T-cell (primary cell): ENCODE results near the gene HDAC11. TPM values are rescaled to one million over a fixed set of nuclear protein-coding genes. Genes with fewer than 3 reads are reported as not detected.

Source experiments
- ATAC-seq, 4 experiments: fragments of 200-7000 bp in 3 of 4; fragments of 150-1000 bp in 1 of 4; cut with Tn5 transposase; replicated peaks in 1 of 4; 1 replicate in 3 of 4; 2 replicates in 1 of 4; pipeline ENCODE4 v1.10.0; 2021; ENCODE audit warnings: moderate library complexity in 3 of 4, mild to moderate bottlenecking in 2 of 4, moderate number of reproducible peaks in 1 of 4
- CTCF ChIA-PET, 2 donors: fragments of 300-600 bp; sonication (Branson Sonifier 250); formaldehyde crosslinking; loops; one replicate each; lab custom pipeline; 2022; ENCODE audit warnings: antibody characterized with exemption in 2 of 2; lab: Charles Lee
- POLR2A ChIA-PET, 2 donors: fragments of 300-600 bp; sonication (Branson Sonifier 250); formaldehyde crosslinking; loops; one replicate each; lab custom pipeline; 2022; ENCODE audit warnings: antibody characterized with exemption in 2 of 2; lab: Charles Lee
- DNase-seq, 35 experiments: peaks; one replicate each; pipeline versions ENCODE4 v3.0.0 to v3.0.0-alpha.2; 2013 to 2023
- H3K27ac ChIP-seq: one replicate; pipeline ENCODE4 v1.5.1; 2013; ENCODE audit warnings: low read length
- H3K27me3 ChIP-seq, 2 experiments: replicated peaks in 1 of 2; 1 replicate in 1 of 2; 2 replicates in 1 of 2; pipeline versions ENCODE4 v1.6.1 to v1.7.0; 2013; ENCODE audit warnings: low read length in 1 of 2, mixed read lengths in 1 of 2; ENCODE audit not compliant: control insufficient read depth in 2 of 2, insufficient read depth in 2 of 2; ENCODE audit errors: extremely low read depth in 1 of 2
- H3K36me3 ChIP-seq, 2 donors: 1 replicate in 1 of 2; 2 replicates in 1 of 2; pipeline versions ENCODE4 v1.6.1 to v1.7.0; 2013; ENCODE audit warnings: low read length in 1 of 2; ENCODE audit not compliant: control insufficient read depth in 2 of 2, insufficient read depth in 1 of 2; ENCODE audit errors: extremely low read depth in 1 of 2
- H3K4me1 ChIP-seq, 2 experiments: 1 replicate in 1 of 2; 2 replicates in 1 of 2; pipeline versions ENCODE4 v1.6.1 to v1.7.0; 2013; ENCODE audit warnings: low read length in 2 of 2, mixed read lengths in 1 of 2; ENCODE audit not compliant: insufficient read depth in 2 of 2, control insufficient read depth in 1 of 2; ENCODE audit errors: extremely low read depth in 1 of 2
- H3K4me3 ChIP-seq, 2 donors: 1 replicate in 1 of 2; 2 replicates in 1 of 2; pipeline versions ENCODE4 v1.5.1 to v1.7.0; 2013; ENCODE audit warnings: mild to moderate bottlenecking in 2 of 2, low read length in 1 of 2, moderate library complexity in 1 of 2; ENCODE audit not compliant: control insufficient read depth in 1 of 2; ENCODE audit errors: extremely low read depth in 1 of 2
- H3K9me3 ChIP-seq: 2 replicates; pipeline ENCODE4 v1.7.0; 2013
- H3K27ac Mint-ChIP-seq, 2 donors: one replicate each; pipeline ENCODE4 v1.8.0; 2020 to 2021; ENCODE audit warnings: mild to moderate bottlenecking in 2 of 2, mixed read lengths in 2 of 2
- H3K27me3 Mint-ChIP-seq, 2 donors: one replicate each; pipeline ENCODE4 v1.8.0; 2021 to 2022; ENCODE audit warnings: mixed read lengths in 2 of 2
- H3K36me3 Mint-ChIP-seq: one replicate; pipeline ENCODE4 v1.8.0; 2021; ENCODE audit warnings: mixed read lengths
- H3K4me1 Mint-ChIP-seq, 3 donors: one replicate each; pipeline ENCODE4 v1.8.0; 2020 to 2022; ENCODE audit warnings: mixed read lengths in 3 of 3, mild to moderate bottlenecking in 1 of 3
- H3K4me3 Mint-ChIP-seq, 3 donors: one replicate each; pipeline ENCODE4 v1.8.0; 2020 to 2022; ENCODE audit warnings: mild to moderate bottlenecking in 3 of 3, mixed read lengths in 3 of 3, moderate library complexity in 3 of 3
- H3K9me3 Mint-ChIP-seq, 3 donors: one replicate each; pipeline ENCODE4 v1.8.0; 2020 to 2022; ENCODE audit warnings: mixed read lengths in 3 of 3
- WGBS: methylation state at CpG from one replicate; pipeline ENCODE4 v1.1.5; 2013; ENCODE audit warnings: missing lambda C conversion rate; ENCODE audit not compliant: insufficient coverage; 5-methylcytosine and 5-hydroxymethylcytosine counted together
- total RNA-seq, 35 experiments: library from RNA in 6 of 35; stranded (reverse) in 6 of 35; fragments of 120-200 nt in 1 of 35; gene quantifications; one replicate each; pipeline versions ENCODE4 v1.2.1 to v1.2.4 and lab custom pipeline; 2013 to 2026

The HDAC11 gene
- total RNA-seq, 5 donors from 2014 or later (not counting 1 experiment from before 2014, with no cell fraction given), result 5.9 to 10.4 (median 7.9) TPM

DNA sequence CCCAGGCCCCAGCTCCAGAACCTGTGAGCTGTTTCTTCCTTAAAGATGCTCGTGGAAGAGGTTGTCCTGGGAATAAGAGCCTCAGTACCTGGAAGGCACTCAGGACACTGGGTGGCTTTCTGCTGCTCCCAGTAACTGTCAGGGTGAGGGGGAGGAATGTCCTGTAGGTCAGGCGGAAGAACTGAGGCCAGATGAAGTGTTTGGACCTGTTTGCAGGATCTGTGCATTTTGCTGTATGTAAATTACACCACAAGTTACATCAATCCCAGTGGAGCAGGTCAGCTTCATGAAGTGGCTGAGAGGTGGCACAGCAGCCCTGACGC is 27.1 kb downstream of the HDAC11 start:
- WGBS, result 33% methylated on average over 1 of the region's 3 CpGs
- CTCF ChIA-PET, result interaction anchor here in 1 of 2 donors (0.9 kb wide), 1 partner anchor 142 kb away, joined by 3 read pairs; no protein-coding TSS in a partner anchor
- POLR2A ChIA-PET, result no interaction called here

DNA sequence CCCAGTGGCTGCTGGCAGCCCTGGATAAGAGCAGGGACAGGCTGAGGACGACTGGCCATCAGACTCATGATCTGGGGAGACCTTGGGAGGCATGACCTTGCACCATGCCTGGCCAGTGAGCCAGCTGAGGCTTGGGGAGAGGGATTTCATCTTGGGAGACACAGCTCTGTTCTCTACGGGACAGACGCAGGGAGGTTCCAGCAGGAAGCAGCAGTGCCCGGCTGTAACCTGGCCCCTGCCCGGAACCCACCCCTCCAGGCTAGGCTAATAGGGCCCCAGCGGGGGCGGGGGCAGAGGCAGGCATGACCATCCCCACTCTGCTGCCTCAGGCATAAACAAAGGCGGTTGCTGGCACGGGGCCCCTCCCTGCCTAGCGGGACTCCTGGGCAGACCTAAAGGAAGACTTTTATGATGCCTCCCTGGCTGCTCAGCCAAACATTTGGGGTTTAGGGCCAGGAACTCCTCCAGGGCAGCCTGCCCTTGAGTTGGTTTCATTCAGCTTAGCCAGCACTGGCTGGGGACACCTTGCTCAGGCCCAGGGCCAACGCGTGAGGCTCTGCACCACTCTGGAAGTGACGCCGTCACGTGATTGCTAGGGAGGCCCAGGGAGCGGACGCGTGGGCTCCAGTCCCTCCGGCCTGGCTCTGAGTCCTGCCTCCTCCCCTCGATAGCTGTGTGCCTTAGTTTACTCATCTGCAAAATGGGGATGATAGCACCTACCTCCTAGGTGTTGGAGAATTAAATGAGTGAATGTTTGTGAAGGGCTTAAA is 27.6 kb downstream of the HDAC11 start:
- H3K4me1 ChIP-seq, result no peaks in the 10 kb centered on the region
- no peaks in the 10 kb centered on the region for H3K9me3 ChIP-seq
- WGBS, result 70% methylated on average over 19 of the region's 20 CpGs
- Mint-ChIP-seq H3K27me3 (no peaks in the 10 kb centered on the region), H3K9me3 (no peaks in the 10 kb centered on the region), H3K27ac (no peak overlapping the region), H3K4me1 (no peaks in the 10 kb centered on the region), H3K4me3 (no peak overlapping the region), H3K36me3 (peaks cover 7% of the 10 kb centered on the region)
- no peaks in the 10 kb centered on the region for H3K36me3 ChIP-seq
- ATAC-seq (no peak), DNase-seq (no peak)
- ChIA-PET POLR2A (no interaction called here), CTCF (no interaction called here)
- no peaks in the 10 kb centered on the region for H3K27me3 ChIP-seq
- H3K4me3 ChIP-seq, result no peak overlapping the region
- no peak overlapping the region for H3K27ac ChIP-seq

More for the DNA sequence above, 27.1 kb downstream of the HDAC11 start:
- Histone ChIP-seq H3K36me3 (no peaks in the 10 kb centered on the region), H3K27ac (no peak overlapping the region), H3K9me3 (no peaks in the 10 kb centered on the region), H3K27me3 (no peaks in the 10 kb centered on the region), H3K4me1 (no peaks in the 10 kb centered on the region), H3K4me3 (no peak overlapping the region)
- Mint-ChIP-seq H3K36me3 (peaks cover 7% of the 10 kb centered on the region), H3K4me3 (no peak overlapping the region), H3K4me1 (no peaks in the 10 kb centered on the region), H3K27me3 (no peaks in the 10 kb centered on the region), H3K9me3 (no peaks in the 10 kb centered on the region), H3K27ac (no peak overlapping the region)
- DNase-seq (no peak), ATAC-seq (no peak)

DNA sequence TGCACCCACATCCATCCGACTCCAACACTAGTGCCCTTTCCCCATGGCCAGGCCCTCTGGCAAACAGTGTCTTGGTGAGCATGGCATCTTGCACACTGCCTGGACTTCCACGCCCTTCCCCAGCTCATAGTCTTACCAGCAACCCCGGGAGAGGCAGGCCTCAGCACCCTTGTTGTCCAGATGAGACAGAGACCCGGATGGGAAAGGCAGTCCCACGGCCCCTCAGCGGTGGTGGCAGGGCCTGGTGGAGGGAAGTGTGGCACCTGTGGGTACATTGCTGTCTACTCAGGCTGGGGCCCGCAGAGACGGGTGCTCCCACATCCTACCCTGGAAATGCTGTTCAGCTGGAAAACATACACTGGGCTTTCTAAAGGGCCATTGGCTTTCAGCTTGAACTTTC is 28.4 kb downstream of the HDAC11 start:
- Histone ChIP-seq H3K36me3 (no peaks in the 10 kb centered on the region), H3K27me3 (no peaks in the 10 kb centered on the region), H3K27ac (no peak overlapping the region), H3K4me3 (no peak overlapping the region), H3K4me1 (no peaks in the 10 kb centered on the region), H3K9me3 (no peaks in the 10 kb centered on the region)
- Mint-ChIP-seq H3K27ac (no peak overlapping the region), H3K36me3 (peaks cover 5% of the 10 kb centered on the region), H3K27me3 (no peaks in the 10 kb centered on the region), H3K4me3 (no peak overlapping the region), H3K9me3 (no peaks in the 10 kb centered on the region), H3K4me1 (no peaks in the 10 kb centered on the region)
- ChIA-PET CTCF (no interaction called here), POLR2A (no interaction called here)
- no peak for DNase-seq
- no peak for ATAC-seq
- whole genome bisulfite sequencing, result 85% methylated on average over 5 of the region's 8 CpGs

DNA sequence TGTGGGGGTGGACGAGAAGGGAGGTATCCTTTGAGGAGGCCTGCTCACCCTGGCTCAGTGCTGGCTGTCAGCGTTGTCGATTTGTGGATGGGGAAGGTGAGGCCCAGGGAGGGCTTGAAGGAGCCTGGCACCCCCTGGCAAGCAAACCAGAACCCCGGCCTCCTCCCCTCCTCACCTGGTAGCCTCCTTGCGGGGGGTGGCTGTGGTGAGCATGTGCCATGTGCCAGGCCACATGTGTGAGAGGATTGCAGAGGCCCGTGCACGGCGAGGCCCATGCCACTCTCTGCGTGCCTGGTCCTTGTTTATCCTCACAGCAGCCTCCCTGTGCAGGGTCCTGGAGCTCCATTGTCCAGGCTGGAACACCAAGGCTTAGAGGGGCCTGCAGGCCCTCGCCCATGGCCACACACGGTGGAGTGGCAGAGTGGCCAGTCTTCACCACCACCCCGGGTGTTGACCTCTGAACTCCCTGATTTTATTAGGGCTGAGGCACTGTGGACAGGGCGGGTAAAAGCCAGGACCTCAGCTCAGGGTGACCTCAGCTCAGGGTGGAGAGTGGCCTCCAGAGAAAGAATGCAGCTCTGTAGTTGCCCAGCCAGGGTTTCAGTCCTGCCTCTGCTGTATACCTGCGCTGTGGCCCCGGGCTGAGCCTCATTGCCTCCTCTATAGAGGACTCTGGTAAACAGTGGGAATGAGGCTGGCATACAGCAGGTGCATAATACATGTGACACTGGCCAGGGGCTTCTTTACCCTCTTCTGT is 29.1 kb downstream of the HDAC11 start:
- Histone ChIP-seq H3K9me3 (no peaks in the 10 kb centered on the region), H3K4me1 (no peaks in the 10 kb centered on the region), H3K27ac (no peak overlapping the region), H3K4me3 (no peak overlapping the region), H3K27me3 (peaks cover 0 to 2% of the 10 kb centered on the region in 2 experiments), H3K36me3 (no peaks in the 10 kb centered on the region)
- DNase-seq (no peak), ATAC-seq (no peak)
- ChIA-PET CTCF (no interaction called here), POLR2A (no interaction called here)
- Mint-ChIP-seq H3K27ac (no peak overlapping the region), H3K27me3 (no peaks in the 10 kb centered on the region), H3K36me3 (no peaks in the 10 kb centered on the region), H3K4me1 (no peaks in the 10 kb centered on the region), H3K4me3 (no peak overlapping the region), H3K9me3 (no peaks in the 10 kb centered on the region)
- 79% methylated on average over 8 of the region's 15 CpGs for WGBS

DNA sequence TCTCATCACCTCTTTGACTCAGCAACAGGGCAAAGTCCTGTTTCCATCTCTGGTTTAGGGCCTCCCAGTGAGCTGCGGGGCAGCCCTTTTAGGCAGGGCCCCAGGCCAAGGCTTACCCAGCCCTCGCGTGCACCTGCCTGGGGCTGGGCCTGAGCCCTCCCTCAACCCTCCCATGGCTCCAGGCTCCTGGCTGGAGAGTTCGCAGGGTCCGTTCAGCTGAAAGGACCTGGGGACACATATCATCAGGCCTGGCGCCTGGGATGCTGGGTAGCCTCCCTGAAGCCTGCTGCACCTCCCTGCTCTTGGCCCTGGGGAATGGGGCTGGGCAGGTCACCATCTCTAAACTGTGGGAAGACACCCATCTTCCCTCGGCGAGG is 29.7 kb downstream of the HDAC11 start:
- POLR2A ChIA-PET, result no interaction called here
- no peaks in the 10 kb centered on the region for H3K4me1 ChIP-seq
- no peaks in the 10 kb centered on the region for H3K4me1 Mint-ChIP-seq
- no peaks in the 10 kb centered on the region for H3K36me3 ChIP-seq
- peaks cover 0 to 2% of the 10 kb centered on the region in 2 experiments for H3K27me3 ChIP-seq
- no peak overlapping the region for H3K4me3 Mint-ChIP-seq
- ATAC-seq (no peak), DNase-seq (no peak)
- no peak overlapping the region for H3K4me3 ChIP-seq
- H3K9me3 ChIP-seq, result no peaks in the 10 kb centered on the region
- no peak overlapping the region for H3K27ac Mint-ChIP-seq
- CTCF ChIA-PET, result no interaction called here
- no peak overlapping the region for H3K27ac ChIP-seq
- H3K36me3 Mint-ChIP-seq, result no peaks in the 10 kb centered on the region
- no peaks in the 10 kb centered on the region for H3K9me3 Mint-ChIP-seq
- no peaks in the 10 kb centered on the region for H3K27me3 Mint-ChIP-seq
- 90% methylated on average over 8 of the region's 8 CpGs for WGBS

DNA sequence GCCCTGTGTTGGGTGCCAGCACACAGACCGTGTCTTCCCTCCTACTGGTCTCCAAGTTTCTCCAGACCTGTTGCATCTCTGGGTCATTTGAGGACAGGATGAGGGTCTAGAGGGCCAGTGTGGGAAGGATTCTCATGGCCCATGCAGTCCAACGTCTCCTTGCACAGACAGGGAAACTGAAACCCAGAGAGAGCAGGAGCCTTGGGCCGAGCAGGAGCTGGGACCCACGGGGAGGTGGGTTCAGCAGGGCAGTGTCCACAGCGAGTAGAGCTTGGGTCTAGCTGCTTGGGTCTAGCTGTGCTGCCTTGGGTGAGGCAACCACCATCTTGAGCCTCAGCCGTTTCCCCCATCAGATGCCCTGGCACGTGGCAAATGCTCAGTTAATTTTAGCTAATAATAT is 32.3 kb downstream of the HDAC11 start:
- no peak overlapping the region for H3K27ac ChIP-seq
- H3K9me3 ChIP-seq, result no peaks in the 10 kb centered on the region
- 60% methylated on average over 3 of the region's 7 CpGs for WGBS
- no peaks in the 10 kb centered on the region for H3K27me3 Mint-ChIP-seq
- H3K4me1 Mint-ChIP-seq, result no peaks in the 10 kb centered on the region
- ChIA-PET POLR2A (no interaction called here), CTCF (no interaction called here)
- no peaks in the 10 kb centered on the region for H3K9me3 Mint-ChIP-seq
- H3K4me1 ChIP-seq, result no peaks in the 10 kb centered on the region
- no peaks in the 10 kb centered on the region for H3K36me3 ChIP-seq
- DNase-seq (no peak), ATAC-seq (no peak)
- H3K4me3 Mint-ChIP-seq, result no peak overlapping the region
- no peak overlapping the region for H3K4me3 ChIP-seq
- H3K27ac Mint-ChIP-seq, result no peak overlapping the region
- peaks cover 0 to 6% of the 10 kb centered on the region in 2 experiments for H3K27me3 ChIP-seq
- H3K36me3 Mint-ChIP-seq, result no peaks in the 10 kb centered on the region
